Motor neuron (in vitro differentiated cells): ENCODE data around the gene RTP3. TPM values are rescaled to one million over a fixed set of nuclear protein-coding genes. Genes with fewer than 3 reads are reported as not detected.
A peak's percentile ranks its signal among the peaks of the same experiment; 100 is the strongest.

Source experiments
- ATAC-seq, 8 experiments: fragments of 200-7000 bp; cut with Tn5 transposase; replicated peaks in 6 of 8; 2 replicates each; pipeline ENCODE4 v1.8.0; 2021; ENCODE audit warnings: mild to moderate bottlenecking in 8 of 8, moderate library complexity in 8 of 8
- H3K27ac ChIP-seq, 2 donors: fragments of 250-450 bp; sonication (Bioruptor Pico); 2 replicates each; pipeline ENCODE4 v1.9.0; 2021; ENCODE audit warnings: antibody characterized with exemption in 2 of 2, mild to moderate bottlenecking in 2 of 2, moderate library complexity in 1 of 2
- H3K4me1 ChIP-seq, 2 donors: fragments of 250-450 bp; sonication (Bioruptor Pico); replicated peaks in 1 of 2; 2 replicates each; pipeline ENCODE4 v1.6.1; 2021; ENCODE audit warnings: antibody characterized with exemption in 2 of 2, mild to moderate bottlenecking in 2 of 2, moderate library complexity in 1 of 2
- H3K4me3 ChIP-seq, 5 donors: fragments of 250-450 bp; sonication (Bioruptor Pico); 2 replicates each; pipeline ENCODE4 v1.9.0; 2021; ENCODE audit warnings: antibody characterized with exemption in 5 of 5, mild to moderate bottlenecking in 5 of 5, moderate library complexity in 4 of 5
- WGBS, 10 experiments: fragments of 450-650 bp; shearing (Covaris generic); methylation state at CpG; one replicate each; pipeline ENCODE4 v1.0.0; 2022; 5-methylcytosine and 5-hydroxymethylcytosine counted together
- in situ Hi-C, 9 experiments: fragments of 400-800 bp; cut with MboI; loops; one replicate each; pipeline ENCODE4 v1.15.0; 2021; ENCODE audit warnings: low sequenced_read_pairs in 9 of 9, low pct_unique_long_range_greater_than_20kb in 2 of 9; ENCODE audit not compliant: unreplicated experiment in 9 of 9
- total RNA-seq, 8 experiments: library from RNA; unstranded; fragments of 300-600 nt; gene quantifications; 2 replicates each; pipeline versions ENCODE4 v1.2.3 to v1.2.4, GENCODE V29; 2022

The RTP3 gene
- total RNA-seq, 8 experiments from 2014 or later, result 0.28 TPM; not detected in 7

DNA sequence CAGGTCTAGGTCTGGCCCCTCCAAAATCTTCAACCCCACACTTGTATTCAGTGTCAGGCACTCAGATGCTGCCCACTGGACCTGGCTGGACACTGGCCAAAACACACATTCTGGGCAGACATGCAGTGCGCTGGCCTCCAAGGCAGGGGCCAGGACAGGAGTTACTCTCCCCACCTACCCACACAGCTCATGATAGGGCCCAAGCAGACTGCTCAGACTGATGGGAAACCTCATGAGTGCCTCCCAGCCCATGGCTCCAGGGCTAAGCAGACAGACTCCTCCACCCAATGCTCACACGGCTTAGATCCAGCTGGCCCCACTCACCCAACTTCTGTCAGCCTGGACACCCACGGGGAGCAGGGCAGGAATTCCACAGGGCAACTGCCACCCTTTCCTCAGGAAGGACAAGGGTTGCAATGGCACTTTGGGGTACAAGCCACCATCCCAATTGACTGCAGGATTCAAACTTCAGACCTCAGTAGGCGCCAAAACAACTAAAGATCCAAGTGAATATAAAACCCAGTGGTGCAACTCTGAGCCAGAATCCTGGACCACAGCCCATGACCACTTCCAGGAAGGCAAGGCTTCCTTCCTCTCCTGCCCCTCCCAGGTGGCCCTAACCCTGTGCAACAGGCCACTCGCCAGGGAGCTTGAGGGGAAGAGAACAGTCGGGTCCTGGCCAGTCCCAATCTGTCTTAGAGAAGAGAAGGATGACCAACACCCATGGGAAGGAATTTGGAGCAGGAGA is 34.5 kb upstream of the RTP3 start:
- Histone ChIP-seq H3K4me3 (no peak overlapping the region), H3K4me1 (no peaks in the 10 kb centered on the region), H3K27ac (no peak overlapping the region)
- 50 to 100% (median 60%) methylated on average over 1 to 4 of the region's 6 CpGs; no CpG with 5 or more reads in 3 of the 10 experiments for whole genome bisulfite sequencing, 10 experiments
- peak in 4 of 8 experiments; percentile 28 to 66 (median 62) for ATAC-seq
- in situ Hi-C loops, result no loop called here

DNA sequence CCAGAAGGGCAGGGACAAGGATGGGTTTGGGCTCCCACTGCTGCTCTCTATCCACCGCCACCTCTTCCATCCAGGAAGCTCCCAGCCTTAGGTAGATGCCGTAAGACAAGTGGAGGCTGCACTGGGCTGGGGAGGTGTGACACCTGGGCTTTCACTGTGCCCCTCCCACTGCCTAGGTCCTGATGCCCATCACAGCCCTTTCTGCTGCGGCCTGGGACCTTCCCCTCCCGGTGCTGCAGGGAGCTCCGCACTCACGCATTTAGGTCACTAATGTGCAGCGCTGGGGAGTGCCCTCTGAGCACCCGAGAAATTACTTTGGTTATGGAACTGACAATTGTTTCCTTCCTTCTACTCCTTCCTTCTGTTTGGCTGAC is 33.9 kb upstream of the RTP3 start:
- in situ Hi-C loops, result no loop called here
- no peak for ATAC-seq
- Histone ChIP-seq H3K4me3 (no peak overlapping the region), H3K4me1 (no peaks in the 10 kb centered on the region), H3K27ac (no peak overlapping the region)
- WGBS, 10 experiments, result 60 to 80% (median 77%) methylated on average over 3 to 6 of the region's 8 CpGs; no CpG with 5 or more reads in 5 of the 10 experiments

DNA sequence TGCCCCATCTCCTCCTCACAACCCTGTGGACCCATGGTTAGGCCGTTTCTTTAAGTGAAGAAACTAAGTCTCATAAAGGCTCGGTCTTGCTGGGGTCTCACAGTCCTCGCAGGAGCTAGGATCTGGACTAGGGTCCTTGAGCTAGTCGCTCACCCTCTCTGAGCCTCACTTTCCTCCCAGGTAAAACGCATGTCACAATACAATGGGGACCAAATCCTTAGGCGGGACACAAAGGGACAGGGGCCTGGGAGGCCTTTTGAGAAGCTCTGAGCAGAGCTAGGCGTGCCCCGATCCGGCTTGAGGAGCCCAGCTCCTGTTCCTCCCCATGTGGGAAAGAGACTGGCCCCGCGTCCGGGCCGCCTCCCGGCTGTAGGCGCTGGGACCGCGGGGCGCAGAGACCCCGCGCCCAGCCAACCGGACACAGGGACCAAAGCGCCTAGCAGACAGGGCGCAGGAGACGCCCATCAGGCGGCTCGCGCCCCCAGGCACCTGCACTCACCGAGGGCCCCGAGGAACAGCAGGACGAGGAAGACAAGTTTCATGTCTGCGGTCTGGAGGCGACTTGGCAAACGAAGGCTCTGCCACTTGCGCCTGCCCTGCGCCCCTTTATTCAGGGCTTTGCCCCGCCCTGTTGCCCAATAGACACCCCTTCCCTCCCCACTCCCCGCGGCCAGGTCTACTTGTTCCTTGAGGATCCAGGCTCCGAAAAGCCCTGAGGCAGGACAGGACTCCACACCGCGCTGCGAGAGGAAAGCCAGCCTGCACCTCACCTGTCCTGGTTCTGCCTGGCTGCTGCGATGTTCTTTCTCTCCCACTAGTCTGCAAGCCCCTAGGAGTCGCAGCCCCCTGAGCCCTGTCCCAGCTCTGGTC is 33.2 kb upstream of the RTP3 start, which contains the start of gene LTF:
LTF (minus strand) TSS at position 580 of the 870 bp plus-strand sequence; CDS start at position 542, 38 bp downstream.
- in situ Hi-C loops, result no loop called here
- WGBS, 10 experiments, result 8 to 58% (median 20%) methylated on average over 2 to 17 of the region's 44 CpGs; no CpG with 5 or more reads in 3 of the 10 experiments
- Histone ChIP-seq H3K27ac (no peak within 1 kb of the TSS), H3K4me1 (no peaks in the 10 kb centered on the region), H3K4me3 (no peak within 1 kb of the TSS)
- ATAC-seq, result peak in 2 of 8 experiments; percentile 19 to 25

DNA sequence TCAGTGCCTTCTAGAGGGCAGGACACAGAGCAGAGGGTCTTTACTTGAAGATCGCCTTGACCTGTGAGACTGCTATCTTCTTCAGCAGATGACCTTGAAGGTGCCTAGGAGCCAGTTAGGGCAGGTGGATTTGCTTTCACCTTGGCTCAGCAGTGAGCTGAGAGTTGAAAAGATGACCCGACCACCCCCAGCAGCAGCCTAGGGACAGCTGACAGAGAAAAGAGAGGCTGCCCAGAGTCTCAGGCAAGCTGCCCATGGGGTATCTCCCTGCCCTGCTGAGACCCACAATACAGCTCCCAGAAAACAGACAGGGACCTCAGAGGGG is 32.6 kb upstream of the RTP3 start:
- in situ Hi-C loops, result no loop called here
- 0 to 80% (median 17%) methylated on average over 1 to 2 of the region's 2 CpGs; no CpG with 5 or more reads in 5 of the 10 experiments for WGBS, 10 experiments
- ATAC-seq, result no peak

DNA sequence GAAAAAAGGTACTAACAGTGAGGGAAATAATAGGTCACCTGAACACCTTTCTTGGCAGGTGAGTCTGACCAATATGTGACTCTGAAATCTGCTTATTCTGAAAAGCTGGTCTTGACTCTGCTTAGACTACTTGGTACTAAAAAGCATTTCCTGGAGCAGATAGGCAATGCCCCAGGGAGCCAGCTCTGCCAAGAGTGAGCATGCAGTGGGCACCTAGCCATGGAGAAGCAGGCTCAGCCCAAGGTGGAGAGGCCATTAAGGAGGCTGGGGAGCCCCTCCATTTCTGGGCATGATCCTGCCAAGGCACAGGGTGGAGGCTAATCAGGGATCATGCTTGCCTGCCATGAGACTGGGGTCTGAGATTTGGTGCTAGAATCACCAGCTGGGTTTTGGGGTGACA is 31.5 kb upstream of the RTP3 start:
- in situ Hi-C loops, result no loop called here
- H3K4me3 ChIP-seq, result no peak overlapping the region
- ATAC-seq, result no peak

More for the DNA sequence above, 32.6 kb upstream of the RTP3 start:
- no peak overlapping the region for H3K4me3 ChIP-seq
- H3K4me1 ChIP-seq, result no peaks in the 10 kb centered on the region
- no peak overlapping the region for H3K27ac ChIP-seq

DNA sequence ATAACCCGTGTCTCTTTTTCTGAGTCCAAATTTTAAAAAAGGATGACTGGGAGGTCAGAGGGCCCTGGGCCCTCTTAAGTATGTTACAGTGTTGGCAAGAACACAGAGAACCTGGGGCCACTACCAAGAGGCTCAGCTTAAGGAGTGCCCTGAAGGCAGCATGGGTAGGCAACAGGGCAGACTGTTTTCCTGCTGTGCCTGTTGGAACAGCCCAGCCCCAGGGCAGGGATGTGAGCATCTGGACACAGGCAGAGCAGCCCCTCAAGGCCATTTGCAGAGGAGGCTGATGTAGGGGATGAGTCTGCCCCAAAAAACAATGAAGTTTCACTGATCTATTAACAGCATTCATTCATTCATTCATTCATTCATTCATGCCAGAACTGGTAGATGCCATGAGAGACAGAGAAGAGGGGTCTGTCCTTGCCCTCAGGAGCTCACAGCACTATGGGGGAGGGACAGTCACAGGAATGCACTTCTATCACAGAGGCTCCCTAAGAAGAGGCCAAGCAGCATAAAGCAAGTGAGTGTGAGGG is 30.8 kb upstream of the RTP3 start:
- no peak for ATAC-seq
- no peak overlapping the region for H3K4me3 ChIP-seq
- H3K27ac ChIP-seq, result no peak overlapping the region
- in situ Hi-C loops, result no loop called here
- WGBS, 10 experiments, result 54 to 86% (median 57%) methylated on average over 1 of the region's 1 CpG; no CpG with 5 or more reads in 5 of the 10 experiments
- H3K4me1 ChIP-seq, result no peaks in the 10 kb centered on the region

More for the DNA sequence above, 31.5 kb upstream of the RTP3 start:
- H3K27ac ChIP-seq, result no peak overlapping the region
- no peaks in the 10 kb centered on the region for H3K4me1 ChIP-seq

DNA sequence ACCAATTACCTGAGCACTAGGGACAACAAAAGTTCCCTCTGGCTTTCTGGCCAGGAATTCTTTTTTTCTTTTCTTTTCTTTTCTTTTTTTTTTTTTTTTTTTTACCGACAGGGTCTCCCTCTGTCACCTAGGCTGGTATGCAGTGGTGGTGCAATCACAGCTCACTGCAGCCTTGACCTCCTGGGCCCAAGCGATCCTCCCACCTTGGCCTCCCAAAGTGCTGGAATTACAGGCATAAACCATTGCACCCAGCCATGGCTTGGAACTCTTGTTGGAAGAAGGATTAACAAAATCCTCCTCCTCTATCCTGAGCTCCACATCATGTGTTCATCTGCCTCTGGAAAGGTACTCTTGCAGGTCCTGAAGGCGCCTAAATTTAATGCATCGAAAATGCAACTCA is 30.2 kb upstream of the RTP3 start:
- Histone ChIP-seq H3K4me3 (no peak overlapping the region), H3K4me1 (no peaks in the 10 kb centered on the region), H3K27ac (no peak overlapping the region)
- no peak for ATAC-seq
- in situ Hi-C loops, result no loop called here
- WGBS, 10 experiments, result 33 to 88% (median 74%) methylated on average over 1 to 3 of the region's 4 CpGs

DNA sequence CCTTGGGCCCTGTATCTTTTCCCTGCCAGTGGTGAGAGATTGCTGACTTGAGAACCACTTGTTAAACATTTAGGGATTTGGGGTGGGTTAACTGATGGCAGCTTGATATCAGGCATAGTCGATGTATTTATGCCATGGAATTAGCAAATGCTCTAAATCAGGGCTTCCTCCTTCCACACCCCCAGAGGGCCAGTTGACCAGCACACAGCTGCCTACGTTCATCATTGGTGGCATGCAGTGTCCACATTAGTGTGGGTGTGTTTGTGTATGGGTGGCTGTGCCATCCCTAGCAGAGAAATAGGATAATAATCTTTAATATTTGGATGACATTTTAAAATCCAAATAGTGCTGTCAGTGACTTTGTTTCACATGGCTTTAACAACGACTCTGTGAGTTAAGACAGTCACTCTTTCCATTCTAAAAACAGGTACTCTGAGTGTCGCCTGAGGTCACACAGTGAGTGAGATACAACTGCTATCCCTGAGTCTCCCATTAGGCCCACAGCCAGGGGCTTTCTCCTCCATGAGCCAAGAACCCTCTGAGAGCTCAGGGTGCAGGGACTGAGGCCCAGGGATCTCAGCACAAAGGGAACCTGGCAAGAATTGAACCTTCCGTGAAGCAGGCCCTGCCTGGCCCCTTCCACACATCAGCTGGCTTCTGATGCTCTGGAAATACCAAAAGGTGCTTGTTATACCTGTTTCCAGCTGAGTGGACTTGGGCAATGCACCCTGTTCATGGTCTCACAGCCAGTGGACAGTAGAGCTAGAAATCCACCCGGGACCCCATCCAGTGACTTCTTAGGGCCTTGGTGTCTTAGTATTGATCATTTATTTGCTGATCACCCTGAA is 28.8 kb upstream of the RTP3 start:
- Histone ChIP-seq H3K4me1 (no peaks in the 10 kb centered on the region), H3K4me3 (no peak overlapping the region), H3K27ac (no peak overlapping the region)
- no peak for ATAC-seq
- 50 to 100% (median 70%) methylated on average over 1 to 5 of the region's 6 CpGs; no CpG with 5 or more reads in 4 of the 10 experiments for WGBS, 10 experiments
- in situ Hi-C loops, result no loop called here

DNA sequence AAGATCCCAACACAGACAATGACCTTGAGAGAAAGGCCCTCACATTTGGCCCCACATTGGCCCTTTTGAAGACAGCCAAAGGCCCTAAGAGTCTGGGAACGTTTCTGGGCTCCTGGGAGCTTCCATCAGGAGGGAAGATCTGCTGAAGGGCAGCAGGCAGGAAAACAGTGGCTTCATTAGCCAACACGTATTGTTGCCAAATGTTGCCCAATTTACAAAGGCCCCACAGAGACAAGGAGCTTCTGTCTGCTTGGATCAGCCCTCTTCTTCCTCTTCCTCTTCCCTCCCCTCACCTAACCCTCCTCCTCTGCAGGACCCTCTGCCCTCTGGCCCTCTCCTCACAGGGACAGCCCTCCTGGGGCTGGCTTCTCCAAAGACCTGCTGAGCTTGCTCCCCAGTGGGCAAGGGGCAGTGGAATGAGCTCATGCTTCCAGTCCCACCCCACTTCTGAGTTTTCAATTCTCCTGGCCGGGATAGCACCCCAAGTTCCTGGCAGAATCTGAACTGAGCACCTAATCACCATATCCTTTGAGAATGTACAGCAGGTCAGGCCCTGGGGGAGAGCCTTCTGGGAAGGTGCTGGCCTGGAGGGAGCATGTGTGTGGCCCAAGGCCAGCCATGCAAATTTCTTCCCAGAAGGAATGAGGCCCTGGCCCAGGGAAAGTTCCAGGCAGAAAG is 28.0 kb upstream of the RTP3 start:
- Histone ChIP-seq H3K4me1 (no peaks in the 10 kb centered on the region), H3K4me3 (no peak overlapping the region), H3K27ac (no peak overlapping the region)
- WGBS, 10 experiments, result 30 to 67% (median 39%) methylated on average over 1 to 2 of the region's 3 CpGs; no CpG with 5 or more reads in 4 of the 10 experiments
- peak in 3 of 8 experiments; percentile 84 to 89 (median 84) for ATAC-seq
- in situ Hi-C loops, result no loop called here

DNA sequence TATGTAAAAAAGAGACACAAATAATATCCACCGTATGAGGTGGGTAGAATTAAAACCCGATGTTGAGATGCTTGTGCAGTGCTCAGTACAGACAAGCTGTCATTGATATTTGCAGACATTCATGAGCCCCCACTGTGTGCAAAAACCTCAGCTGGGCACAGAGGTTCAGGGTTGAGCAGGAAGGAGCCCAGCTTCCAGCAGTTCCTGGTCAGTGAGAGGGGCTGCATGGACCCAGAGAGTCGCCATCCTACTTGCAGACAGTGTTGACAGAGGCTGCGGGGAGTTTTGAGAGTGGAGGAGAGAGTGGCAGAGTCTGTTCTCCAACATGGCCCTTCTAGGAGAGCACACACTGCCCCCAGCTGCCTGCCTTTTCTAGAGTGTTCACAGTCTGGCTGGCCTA is 26.9 kb upstream of the RTP3 start:
- H3K4me1 ChIP-seq, result no peaks in the 10 kb centered on the region
- no peak overlapping the region for H3K4me3 ChIP-seq
- H3K27ac ChIP-seq, result no peak overlapping the region
- 0 to 100% (median 75%) methylated on average over 1 to 4 of the region's 4 CpGs; no CpG with 5 or more reads in 3 of the 10 experiments for WGBS, 10 experiments
- ATAC-seq, result no peak
- in situ Hi-C loops, result no loop called here

DNA sequence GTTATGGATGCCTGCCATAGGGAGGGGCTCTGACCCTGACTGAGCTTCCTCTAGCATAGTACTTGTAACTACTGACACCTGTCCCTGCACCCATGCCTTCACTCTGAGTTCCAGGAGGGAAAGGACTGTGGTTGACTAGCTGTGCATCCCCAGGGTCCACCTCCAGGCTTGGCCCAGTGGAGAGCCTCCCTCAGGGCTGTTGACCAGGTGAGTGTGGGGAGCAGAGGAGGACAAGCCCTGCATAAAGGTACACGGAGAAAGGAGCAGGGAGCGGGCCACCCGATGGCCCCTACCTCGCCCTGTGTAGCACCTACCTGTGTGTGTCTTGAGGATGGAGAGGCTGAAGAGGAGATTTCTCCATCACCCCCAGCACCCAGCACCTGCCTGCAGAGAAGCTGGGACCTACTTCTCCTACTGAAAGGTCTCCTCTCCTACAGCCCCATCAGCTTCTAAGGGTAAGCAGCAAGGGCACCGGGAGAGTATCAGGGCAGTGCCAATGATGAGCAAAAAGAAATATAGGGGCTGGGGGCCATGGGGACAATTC is 26.3 kb upstream of the RTP3 start:
- in situ Hi-C loops, result no loop called here
- WGBS, 10 experiments, result 30 to 100% (median 82%) methylated on average over 1 to 4 of the region's 5 CpGs; no CpG with 5 or more reads in 6 of the 10 experiments
- H3K4me1 ChIP-seq, result no peaks in the 10 kb centered on the region
- no peak for ATAC-seq
- H3K4me3 ChIP-seq, result no peak overlapping the region
- no peak overlapping the region for H3K27ac ChIP-seq

DNA sequence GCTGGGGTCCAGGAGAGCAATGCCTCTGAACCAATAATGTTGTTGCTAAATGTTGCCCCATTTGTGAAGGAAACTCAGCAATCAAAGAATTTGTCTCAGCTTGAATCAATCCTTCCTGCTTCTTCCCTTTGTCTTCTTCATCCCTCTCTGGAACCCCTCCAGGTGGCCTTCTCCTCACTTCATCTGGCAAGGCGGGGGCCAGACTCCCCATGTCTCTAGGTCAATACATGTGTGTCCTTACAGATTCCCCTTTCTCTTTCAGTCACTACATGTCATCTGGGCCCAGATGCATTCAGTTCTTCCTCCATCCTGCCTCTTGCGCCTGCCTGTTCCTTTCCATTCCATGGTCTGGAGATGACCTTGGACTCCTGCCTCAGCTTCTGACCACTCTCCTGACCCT is 25.0 kb upstream of the RTP3 start:
- Histone ChIP-seq H3K4me1 (no peaks in the 10 kb centered on the region), H3K27ac (no peak overlapping the region), H3K4me3 (no peak overlapping the region)
- ATAC-seq, result no peak
- in situ Hi-C loops, result no loop called here
- 50 to 100% (median 100%) methylated on average over 1 to 2 of the region's 2 CpGs; no CpG with 5 or more reads in 5 of the 10 experiments for WGBS, 10 experiments
